Measurements from ENCODE around the gene PIKFYVE. TPM values are rescaled to one million over a fixed set of nuclear protein-coding genes. Genes with fewer than 3 reads are reported as not detected.

The PIKFYVE gene
- total RNA-seq, 1 donor from 2014 or later, result 46.8 TPM

GRCh38 chr2:208227581-208228232, 38.3 kb upstream of the PIKFYVE start:
- TF ChIP-seq CTCF (IDR thresholded peaks at IDR 0.05; ENCODE audit: partially characterized antibody, unreplicated experiment), result no peak
- Mint-ChIP-seq H3K9me3 (ENCODE audit: unreplicated experiment) (peaks cover 2% of the 10 kb centered on the region), H3K27ac (ENCODE audit: unreplicated experiment) (no peak overlapping the region), H3K4me1 (ENCODE audit: low read depth, unreplicated experiment) (no peaks in the 10 kb centered on the region), H3K4me3 (ENCODE audit: unreplicated experiment) (no peak overlapping the region), H3K36me3 (ENCODE audit: unreplicated experiment) (peaks cover 5% of the 10 kb centered on the region), H3K27me3 (ENCODE audit: unreplicated experiment) (no peaks in the 10 kb centered on the region)
- no peak for DNase-seq

- Mint-ChIP-seq H3K27ac (ENCODE audit: unreplicated experiment) (no peak overlapping the region), H3K9me3 (ENCODE audit: unreplicated experiment) (peaks cover 2% of the 10 kb centered on the region), H3K27me3 (ENCODE audit: unreplicated experiment) (no peaks in the 10 kb centered on the region), H3K36me3 (ENCODE audit: unreplicated experiment) (peaks cover 5% of the 10 kb centered on the region), H3K4me3 (ENCODE audit: unreplicated experiment) (no peak overlapping the region), H3K4me1 (ENCODE audit: low read depth, unreplicated experiment) (no peaks in the 10 kb centered on the region)
- no peak for DNase-seq
- no peak for TF ChIP-seq CTCF (IDR thresholded peaks at IDR 0.05; ENCODE audit: partially characterized antibody, unreplicated experiment)
These were observed 37.6 kb upstream of the PIKFYVE start for GRCh38 chr2:208228476-208228875.

GRCh38 chr2:208234786-208235185, 31.3 kb upstream of the PIKFYVE start:
- Mint-ChIP-seq H3K9me3 (ENCODE audit: unreplicated experiment) (peaks cover 3% of the 10 kb centered on the region), H3K4me3 (ENCODE audit: unreplicated experiment) (no peak overlapping the region), H3K4me1 (ENCODE audit: low read depth, unreplicated experiment) (no peaks in the 10 kb centered on the region), H3K36me3 (ENCODE audit: unreplicated experiment) (peaks cover 7% of the 10 kb centered on the region), H3K27me3 (ENCODE audit: unreplicated experiment) (peaks cover 3% of the 10 kb centered on the region), H3K27ac (ENCODE audit: unreplicated experiment) (no peak overlapping the region)
- DNase-seq, result no peak
- no peak for TF ChIP-seq CTCF (IDR thresholded peaks at IDR 0.05; ENCODE audit: partially characterized antibody, unreplicated experiment)

- no peak overlapping the region for H3K4me3 Mint-ChIP-seq (ENCODE audit: unreplicated experiment)
- H3K36me3 Mint-ChIP-seq (ENCODE audit: unreplicated experiment), result peaks cover 8% of the 10 kb centered on the region
- H3K27me3 Mint-ChIP-seq (ENCODE audit: unreplicated experiment), result peaks cover 4% of the 10 kb centered on the region
- no peak overlapping the region for H3K27ac Mint-ChIP-seq (ENCODE audit: unreplicated experiment)
- no peak for TF ChIP-seq CTCF (IDR thresholded peaks at IDR 0.05; ENCODE audit: partially characterized antibody, unreplicated experiment)
- no peaks in the 10 kb centered on the region for H3K4me1 Mint-ChIP-seq (ENCODE audit: low read depth, unreplicated experiment)
- DNase-seq, result no peak
- peaks cover 4% of the 10 kb centered on the region for H3K9me3 Mint-ChIP-seq (ENCODE audit: unreplicated experiment)
These were observed 30.2 kb upstream of the PIKFYVE start for GRCh38 chr2:208235860-208236259.

GRCh38 chr2:208239770-208240493, 26.1 kb upstream of the PIKFYVE start:
- Mint-ChIP-seq H3K9me3 (ENCODE audit: unreplicated experiment) (peaks cover 4% of the 10 kb centered on the region), H3K4me1 (ENCODE audit: low read depth, unreplicated experiment) (no peaks in the 10 kb centered on the region), H3K36me3 (ENCODE audit: unreplicated experiment) (peaks cover 4% of the 10 kb centered on the region), H3K27ac (ENCODE audit: unreplicated experiment) (no peak overlapping the region), H3K27me3 (ENCODE audit: unreplicated experiment) (peaks cover 4% of the 10 kb centered on the region), H3K4me3 (ENCODE audit: unreplicated experiment) (no peak overlapping the region)
- no peak for DNase-seq
- TF ChIP-seq CTCF (IDR thresholded peaks at IDR 0.05; ENCODE audit: partially characterized antibody, unreplicated experiment), result no peak

Data from glutamatergic neuron (in vitro differentiated cells).